WERI-Rb-1 (cell line): Measurements from ENCODE around the gene TTC28.
"Not testable (repeated sequence)": the region's sequence is repeated elsewhere in the genome, so short reads cannot be mapped to it uniquely, and the experiment has no call there.

Experiments used
- DNase-seq: peaks from one replicate; pipeline ENCODE4 v3.0.0-alpha.2; 2020
- H3K27ac ChIP-seq: fragments of 250-450 bp; sonication (Bioruptor Pico); 2 replicates; pipeline ENCODE4 v1.5.1; 2020; ENCODE audit warnings: mild to moderate bottlenecking, moderate library complexity
- H3K27me3 ChIP-seq: fragments of 250-450 bp; sonication (Bioruptor Pico); 2 replicates; pipeline ENCODE4 v1.5.1; 2021; ENCODE audit warnings: mild to moderate bottlenecking, low read depth, moderate library complexity; ENCODE audit not compliant: insufficient read depth, severe bottlenecking
- H3K36me3 ChIP-seq: fragments of 250-450 bp; sonication (Bioruptor Pico); 2 replicates; pipeline ENCODE4 v1.5.1; 2020; ENCODE audit warnings: mild to moderate bottlenecking, moderate library complexity
- H3K4me3 ChIP-seq: 2 replicates; pipeline ENCODE4 v1.5.1; 2011; ENCODE audit warnings: low read depth, mild to moderate bottlenecking, control low read depth, low read length
- H3K9me3 ChIP-seq: fragments of 250-450 bp; sonication (Bioruptor Pico); 2 replicates; pipeline ENCODE4 v1.5.1; 2021; ENCODE audit warnings: mild to moderate bottlenecking, moderate library complexity; ENCODE audit not compliant: severe bottlenecking
- CTCF ChIP-seq: IDR thresholded peaks from 2 replicates; pipeline ENCODE4 v1.5.1; 2011; ENCODE audit warnings: low read depth, mild to moderate bottlenecking, control low read depth, inconsistent platforms, low read length

TTC28 gene

GRCh38 chr22:28548406-28548805 lies 131.2 kb downstream of the TTC28 start:
- no peak for TF ChIP-seq CTCF
- H3K27me3 ChIP-seq, result no peaks in the 10 kb centered on the region
- DNase-seq, result no peak
- no peaks in the 10 kb centered on the region for H3K36me3 ChIP-seq
- no peak overlapping the region for H3K27ac ChIP-seq
- no peaks in the 10 kb centered on the region for H3K9me3 ChIP-seq
- H3K4me3 ChIP-seq, result no peak overlapping the region

- Histone ChIP-seq H3K9me3 (peaks cover 3% of the 10 kb centered on the region), H3K27ac (no peak overlapping the region), H3K27me3 (no peaks in the 10 kb centered on the region), H3K4me3 (no peak overlapping the region), H3K36me3 (no peaks in the 10 kb centered on the region)
- no peak for TF ChIP-seq CTCF
- DNase-seq, result no peak
Observed at GRCh38 chr22:28547132-28547842, 132.4 kb downstream of the TTC28 start.

- no peak for DNase-seq
Observed at GRCh38 chr22:28544431-28544868, 135.2 kb downstream of the TTC28 start.

GRCh38 chr22:28542980-28543621 lies 136.5 kb downstream of the TTC28 start:
- Histone ChIP-seq H3K9me3 (peaks cover 3% of the 10 kb centered on the region), H3K36me3 (no peaks in the 10 kb centered on the region), H3K27me3 (no peaks in the 10 kb centered on the region), H3K27ac (no peak overlapping the region), H3K4me3 (no peak overlapping the region)
- no peak for DNase-seq
- TF ChIP-seq CTCF, result no peak

More at GRCh38 chr22:28544431-28544868, 135.2 kb downstream of the TTC28 start:
- Histone ChIP-seq H3K9me3 (peaks cover 3% of the 10 kb centered on the region), H3K4me3 (no peak overlapping the region), H3K27ac (no peak overlapping the region), H3K36me3 (no peaks in the 10 kb centered on the region), H3K27me3 (no peaks in the 10 kb centered on the region)
- TF ChIP-seq CTCF, result no peak

GRCh38 chr22:28541137-28541536 lies 138.5 kb downstream of the TTC28 start:
- DNase-seq, result no peak
- Histone ChIP-seq H3K36me3 (no peaks in the 10 kb centered on the region), H3K4me3 (no peak overlapping the region), H3K27me3 (no peaks in the 10 kb centered on the region), H3K9me3 (peaks cover 3% of the 10 kb centered on the region), H3K27ac (no peak overlapping the region)
- TF ChIP-seq CTCF, result no peak

- TF ChIP-seq CTCF, result no peak
- H3K27ac ChIP-seq, result no peak overlapping the region
- no peak overlapping the region for H3K4me3 ChIP-seq
- H3K36me3 ChIP-seq, result no peaks in the 10 kb centered on the region
- no peak for DNase-seq
- H3K27me3 ChIP-seq, result no peaks in the 10 kb centered on the region
- H3K9me3 ChIP-seq, result peaks cover 3% of the 10 kb centered on the region
Observed at GRCh38 chr22:28538922-28539321, 140.7 kb downstream of the TTC28 start.

GRCh38 chr22:28530565-28530964 lies 149.1 kb downstream of the TTC28 start:
- H3K27me3 ChIP-seq, H3K4me3 ChIP-seq, H3K36me3 ChIP-seq, H3K9me3 ChIP-seq, DNase-seq, H3K27ac ChIP-seq: not testable (repeated sequence)

- not testable (repeated sequence) for DNase-seq, H3K4me3 ChIP-seq, H3K27me3 ChIP-seq, H3K36me3 ChIP-seq, H3K9me3 ChIP-seq, H3K27ac ChIP-seq
Observed at GRCh38 chr22:28529144-28529543, 150.5 kb downstream of the TTC28 start.
